ENCODE results near the gene DMRTB1.

Gene DMRTB1

DNA sequence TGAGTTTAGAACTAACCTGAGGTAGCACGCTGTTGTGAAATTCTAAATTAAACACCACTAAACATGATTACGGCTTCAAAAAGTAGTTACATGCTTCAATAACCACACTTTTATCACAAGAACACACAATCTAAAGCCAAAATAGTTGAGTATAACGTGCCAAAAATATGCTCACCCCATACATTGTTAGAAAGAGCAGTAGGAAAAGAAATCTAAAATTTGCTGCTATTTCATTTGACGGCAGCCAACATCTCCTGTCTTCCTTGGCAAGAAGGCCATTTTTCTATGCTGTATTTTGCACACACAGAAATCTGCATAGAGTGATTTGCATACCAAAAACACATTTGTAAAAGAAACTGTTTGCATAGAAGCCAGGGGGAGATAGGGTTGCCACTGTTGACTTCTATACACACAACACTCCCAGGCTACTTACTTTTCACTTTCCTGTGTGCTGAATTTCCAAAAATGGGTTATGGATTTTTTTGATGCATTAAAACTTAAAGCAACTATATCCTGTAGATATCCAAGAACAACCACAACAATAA lies 42.9 kb upstream of the DMRTB1 start:
- no peaks in the 10 kb centered on the region for H3K4me1 ChIP-seq (ENCODE audit: control insufficient read depth in 5 of 5, insufficient read depth in 5 of 5, low read length in 5 of 5)
- no peak overlapping the region for H3K27ac ChIP-seq (ENCODE audit: low read depth, low read length)
- H3K36me3 ChIP-seq (ENCODE audit: control insufficient read depth in 5 of 5, insufficient read depth in 5 of 5, low read length in 5 of 5) = no peaks in the 10 kb centered on the region
- H3K4me3 ChIP-seq (ENCODE audit: low read depth in 1 of 5, low read length in 5 of 5) = no peak overlapping the region
- peaks cover 8 to 25% (median 12%) of the 10 kb centered on the region in 5 donors for H3K27me3 ChIP-seq (ENCODE audit: control insufficient read depth in 5 of 5, insufficient read depth in 4 of 5, low read length in 5 of 5)
- H3K9me3 ChIP-seq (ENCODE audit: control insufficient read depth in 5 of 5, low read length in 5 of 5) = peaks cover 2 to 5% (median 3%) of the 10 kb centered on the region in 5 donors
- no peak overlapping the region for H3K9ac ChIP-seq (ENCODE audit: low read length in 5 of 5)

DNA sequence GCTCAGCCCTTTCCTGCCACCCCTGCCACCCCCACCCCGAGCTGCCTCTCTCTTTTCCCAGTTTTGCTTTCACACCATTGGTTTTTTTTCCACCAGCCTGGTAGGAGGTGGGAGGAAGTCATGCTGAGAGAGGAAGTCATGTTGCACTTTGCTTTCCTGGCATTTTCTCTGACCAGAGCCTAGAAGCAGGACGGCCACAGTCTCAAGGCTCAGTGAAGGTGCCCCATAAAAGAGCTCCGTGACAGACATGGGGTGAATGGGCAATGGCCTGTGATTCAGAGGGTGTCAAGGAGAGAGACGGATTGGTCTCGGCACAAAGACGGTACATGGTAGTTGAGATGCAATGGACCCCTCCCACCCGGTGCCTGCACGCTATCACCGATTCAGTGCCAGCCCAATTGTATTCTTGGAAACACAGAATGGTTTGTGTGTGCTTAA lies 42.1 kb upstream of the DMRTB1 start:
- peaks cover 3 to 5% (median 4%) of the 10 kb centered on the region in 5 donors for H3K9me3 ChIP-seq (ENCODE audit: control insufficient read depth in 5 of 5, low read length in 5 of 5)
- H3K4me3 ChIP-seq (ENCODE audit: low read depth in 1 of 5, low read length in 5 of 5) = no peak overlapping the region
- no peak overlapping the region for H3K9ac ChIP-seq (ENCODE audit: low read length in 5 of 5)
- no peaks in the 10 kb centered on the region for H3K36me3 ChIP-seq (ENCODE audit: control insufficient read depth in 5 of 5, insufficient read depth in 5 of 5, low read length in 5 of 5)
- peaks cover 8 to 25% (median 12%) of the 10 kb centered on the region in 5 donors for H3K27me3 ChIP-seq (ENCODE audit: control insufficient read depth in 5 of 5, insufficient read depth in 4 of 5, low read length in 5 of 5)
- no peaks in the 10 kb centered on the region for H3K4me1 ChIP-seq (ENCODE audit: control insufficient read depth in 5 of 5, insufficient read depth in 5 of 5, low read length in 5 of 5)
- H3K27ac ChIP-seq (ENCODE audit: low read depth, low read length) = no peak overlapping the region

DNA sequence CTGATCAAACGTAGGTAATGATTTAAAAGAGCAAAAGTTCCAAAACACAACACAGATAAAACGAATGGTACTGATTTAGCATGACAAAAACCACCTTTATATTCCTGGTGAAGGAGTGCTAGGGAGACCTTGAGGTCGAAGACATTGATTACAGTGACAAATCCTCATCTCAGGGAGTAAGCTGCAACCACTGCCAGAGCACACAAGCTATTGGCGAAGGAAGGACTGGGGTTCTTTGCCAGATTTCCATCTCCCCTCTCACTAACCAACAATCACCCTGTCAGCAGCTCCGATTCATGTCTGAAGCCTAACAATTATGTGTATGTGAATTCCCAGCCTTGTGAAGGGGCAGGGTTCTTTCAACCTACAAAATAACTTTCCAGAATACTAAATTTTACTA lies 40.2 kb upstream of the DMRTB1 start:
- no peak overlapping the region for H3K27ac ChIP-seq (ENCODE audit: low read depth, low read length)
- no peaks in the 10 kb centered on the region for H3K4me1 ChIP-seq (ENCODE audit: control insufficient read depth in 5 of 5, insufficient read depth in 5 of 5, low read length in 5 of 5)
- no peak overlapping the region for H3K4me3 ChIP-seq (ENCODE audit: low read depth in 1 of 5, low read length in 5 of 5)
- peaks cover 3 to 5% (median 4%) of the 10 kb centered on the region in 5 donors for H3K9me3 ChIP-seq (ENCODE audit: control insufficient read depth in 5 of 5, low read length in 5 of 5)
- no peak overlapping the region for H3K9ac ChIP-seq (ENCODE audit: low read length in 5 of 5)
- no peaks in the 10 kb centered on the region for H3K36me3 ChIP-seq (ENCODE audit: control insufficient read depth in 5 of 5, insufficient read depth in 5 of 5, low read length in 5 of 5)
- H3K27me3 ChIP-seq (ENCODE audit: control insufficient read depth in 5 of 5, insufficient read depth in 4 of 5, low read length in 5 of 5) = peaks cover 8 to 19% (median 12%) of the 10 kb centered on the region in 5 donors

DNA sequence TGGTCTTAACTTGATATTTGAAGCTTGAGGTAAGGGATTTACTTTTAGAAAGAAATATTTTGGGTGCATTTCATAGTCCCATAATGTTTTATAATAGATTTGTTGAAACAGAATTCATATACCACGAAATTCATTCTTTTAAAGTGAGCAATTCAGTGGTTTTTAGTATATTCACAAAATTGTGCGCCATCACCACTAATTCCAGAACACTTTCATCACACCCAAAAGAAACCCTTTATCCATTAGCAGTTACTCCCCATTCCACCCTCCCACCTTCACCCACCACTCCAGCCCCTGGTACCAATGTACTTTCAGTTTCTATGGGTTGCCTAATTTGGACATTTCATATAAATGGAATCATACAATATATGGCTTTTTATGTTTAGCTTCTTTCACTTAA lies 38.9 kb upstream of the DMRTB1 start:
- no peaks in the 10 kb centered on the region for H3K4me1 ChIP-seq (ENCODE audit: control insufficient read depth in 5 of 5, insufficient read depth in 5 of 5, low read length in 5 of 5)
- H3K27ac ChIP-seq (ENCODE audit: low read depth, low read length) = no peak overlapping the region
- H3K27me3 ChIP-seq (ENCODE audit: control insufficient read depth in 5 of 5, insufficient read depth in 4 of 5, low read length in 5 of 5) = peaks cover 8 to 15% (median 12%) of the 10 kb centered on the region in 5 donors
- no peaks in the 10 kb centered on the region for H3K36me3 ChIP-seq (ENCODE audit: control insufficient read depth in 5 of 5, insufficient read depth in 5 of 5, low read length in 5 of 5)
- peaks cover 3 to 5% (median 4%) of the 10 kb centered on the region in 5 donors for H3K9me3 ChIP-seq (ENCODE audit: control insufficient read depth in 5 of 5, low read length in 5 of 5)
- H3K9ac ChIP-seq (ENCODE audit: low read length in 5 of 5) = no peak overlapping the region
- H3K4me3 ChIP-seq (ENCODE audit: low read depth in 1 of 5, low read length in 5 of 5) = no peak overlapping the region

DNA sequence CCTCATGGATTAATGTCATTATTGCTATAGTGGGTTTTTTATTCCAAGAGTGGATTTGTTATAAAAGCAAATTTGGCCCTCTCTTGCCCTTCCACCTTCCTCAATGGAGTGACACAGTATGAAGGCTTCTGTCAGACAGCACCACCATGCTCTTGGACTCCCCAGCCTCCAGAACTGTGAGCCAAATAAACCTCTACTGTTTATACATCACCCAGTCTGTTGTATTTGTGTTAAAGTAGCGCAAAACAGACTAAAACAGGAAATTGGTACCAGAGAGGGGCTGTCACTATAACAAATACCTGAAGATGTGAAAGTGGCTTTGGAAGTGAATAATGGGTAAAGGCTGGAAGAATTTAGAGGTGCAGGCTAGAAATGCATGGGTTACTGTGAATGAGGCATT lies 38.0 kb upstream of the DMRTB1 start:
- Histone ChIP-seq H3K27me3 (ENCODE audit: control insufficient read depth in 5 of 5, insufficient read depth in 4 of 5, low read length in 5 of 5) (peaks cover 8 to 15% (median 12%) of the 10 kb centered on the region in 5 donors), H3K4me1 (ENCODE audit: control insufficient read depth in 5 of 5, insufficient read depth in 5 of 5, low read length in 5 of 5) (no peaks in the 10 kb centered on the region), H3K27ac (ENCODE audit: low read depth, low read length) (no peak overlapping the region), H3K9me3 (ENCODE audit: control insufficient read depth in 5 of 5, low read length in 5 of 5) (peaks cover 3 to 5% (median 4%) of the 10 kb centered on the region in 5 donors), H3K36me3 (ENCODE audit: control insufficient read depth in 5 of 5, insufficient read depth in 5 of 5, low read length in 5 of 5) (no peaks in the 10 kb centered on the region), H3K9ac (ENCODE audit: low read length in 5 of 5) (no peak overlapping the region), H3K4me3 (ENCODE audit: low read depth in 1 of 5, low read length in 5 of 5) (no peak overlapping the region)

DNA sequence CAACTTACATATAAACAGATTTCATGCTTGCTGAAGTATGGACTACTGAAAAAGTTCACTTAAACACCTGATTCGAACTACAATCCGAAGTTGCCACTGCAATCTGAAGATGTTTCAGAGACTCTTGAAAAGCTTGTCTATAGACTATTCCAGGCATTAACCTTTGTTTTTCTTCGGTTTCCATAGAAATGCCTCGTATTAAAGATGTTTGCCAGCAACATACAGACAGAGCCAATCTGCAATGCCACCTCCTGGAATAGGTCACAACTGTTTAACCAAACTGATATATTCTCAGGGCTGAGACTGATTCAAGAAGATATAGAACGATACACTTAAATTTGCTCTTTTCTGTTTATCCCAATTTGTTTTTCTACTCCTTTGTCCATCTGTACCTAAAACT lies 28.9 kb upstream of the DMRTB1 start:
- H3K27me3 ChIP-seq (ENCODE audit: control insufficient read depth in 5 of 5, insufficient read depth in 4 of 5, low read length in 5 of 5) = no peaks in the 10 kb centered on the region

DNA sequence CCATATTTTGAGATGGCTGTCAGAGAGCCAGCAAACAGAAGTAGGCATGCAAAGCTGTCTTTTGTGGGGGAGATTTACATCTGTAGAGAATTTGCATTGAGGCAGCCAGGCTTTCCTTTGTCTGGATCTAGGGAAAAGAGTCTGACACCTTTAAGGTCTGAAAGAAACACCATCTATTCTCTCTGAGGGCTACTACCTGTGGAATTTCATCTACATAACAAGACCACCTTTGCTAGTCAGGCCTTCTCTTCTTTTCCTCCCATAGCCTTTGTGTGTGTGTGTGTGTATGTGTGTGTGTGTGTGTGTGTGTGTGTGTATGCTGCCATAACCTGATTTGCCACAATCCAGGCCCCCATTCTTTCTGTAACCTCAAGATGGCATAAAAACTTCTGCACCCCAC lies 28.4 kb upstream of the DMRTB1 start:
- Histone ChIP-seq H3K27me3 (ENCODE audit: control insufficient read depth in 5 of 5, insufficient read depth in 4 of 5, low read length in 5 of 5) (no peaks in the 10 kb centered on the region), H3K4me3 (ENCODE audit: low read depth in 1 of 5, low read length in 5 of 5) (no peak overlapping the region), H3K9ac (ENCODE audit: low read length in 5 of 5) (no peak overlapping the region), H3K4me1 (ENCODE audit: control insufficient read depth in 5 of 5, insufficient read depth in 5 of 5, low read length in 5 of 5) (no peaks in the 10 kb centered on the region), H3K9me3 (ENCODE audit: control insufficient read depth in 5 of 5, low read length in 5 of 5) (no peaks in the 10 kb centered on the region), H3K27ac (ENCODE audit: low read depth, low read length) (no peak overlapping the region), H3K36me3 (ENCODE audit: control insufficient read depth in 5 of 5, insufficient read depth in 5 of 5, low read length in 5 of 5) (no peaks in the 10 kb centered on the region)

More for the DNA sequence above, 28.9 kb upstream of the DMRTB1 start:
- Histone ChIP-seq H3K9ac (ENCODE audit: low read length in 5 of 5) (no peak overlapping the region), H3K27ac (ENCODE audit: low read depth, low read length) (no peak overlapping the region), H3K9me3 (ENCODE audit: control insufficient read depth in 5 of 5, low read length in 5 of 5) (no peaks in the 10 kb centered on the region), H3K4me1 (ENCODE audit: control insufficient read depth in 5 of 5, insufficient read depth in 5 of 5, low read length in 5 of 5) (no peaks in the 10 kb centered on the region), H3K36me3 (ENCODE audit: control insufficient read depth in 5 of 5, insufficient read depth in 5 of 5, low read length in 5 of 5) (no peaks in the 10 kb centered on the region), H3K4me3 (ENCODE audit: low read depth in 1 of 5, low read length in 5 of 5) (no peak overlapping the region)

DNA sequence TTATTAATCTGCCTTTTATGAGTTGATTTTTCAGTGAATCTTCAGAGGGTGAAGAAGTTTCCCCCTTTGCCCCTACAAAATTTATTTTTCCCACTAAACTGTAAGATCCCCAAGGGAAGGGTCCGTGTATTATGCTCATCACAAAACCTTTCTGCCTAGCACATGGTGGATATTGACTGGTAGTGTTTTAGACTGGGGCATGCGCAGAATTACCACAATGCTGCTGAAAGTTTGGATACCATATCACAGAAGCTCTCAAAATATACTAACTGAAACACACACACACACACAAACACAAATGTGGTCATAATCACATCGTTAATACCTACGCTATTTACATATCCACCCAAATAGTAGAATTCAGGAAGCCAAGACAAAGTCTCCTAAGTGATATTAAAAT lies 28.0 kb upstream of the DMRTB1 start:
- Histone ChIP-seq H3K27ac (ENCODE audit: low read depth, low read length) (no peak overlapping the region), H3K4me3 (ENCODE audit: low read depth in 1 of 5, low read length in 5 of 5) (no peak overlapping the region), H3K9me3 (ENCODE audit: control insufficient read depth in 5 of 5, low read length in 5 of 5) (no peaks in the 10 kb centered on the region), H3K27me3 (ENCODE audit: control insufficient read depth in 5 of 5, insufficient read depth in 4 of 5, low read length in 5 of 5) (no peaks in the 10 kb centered on the region), H3K4me1 (ENCODE audit: control insufficient read depth in 5 of 5, insufficient read depth in 5 of 5, low read length in 5 of 5) (no peaks in the 10 kb centered on the region), H3K9ac (ENCODE audit: low read length in 5 of 5) (no peak overlapping the region), H3K36me3 (ENCODE audit: control insufficient read depth in 5 of 5, insufficient read depth in 5 of 5, low read length in 5 of 5) (no peaks in the 10 kb centered on the region)

DNA sequence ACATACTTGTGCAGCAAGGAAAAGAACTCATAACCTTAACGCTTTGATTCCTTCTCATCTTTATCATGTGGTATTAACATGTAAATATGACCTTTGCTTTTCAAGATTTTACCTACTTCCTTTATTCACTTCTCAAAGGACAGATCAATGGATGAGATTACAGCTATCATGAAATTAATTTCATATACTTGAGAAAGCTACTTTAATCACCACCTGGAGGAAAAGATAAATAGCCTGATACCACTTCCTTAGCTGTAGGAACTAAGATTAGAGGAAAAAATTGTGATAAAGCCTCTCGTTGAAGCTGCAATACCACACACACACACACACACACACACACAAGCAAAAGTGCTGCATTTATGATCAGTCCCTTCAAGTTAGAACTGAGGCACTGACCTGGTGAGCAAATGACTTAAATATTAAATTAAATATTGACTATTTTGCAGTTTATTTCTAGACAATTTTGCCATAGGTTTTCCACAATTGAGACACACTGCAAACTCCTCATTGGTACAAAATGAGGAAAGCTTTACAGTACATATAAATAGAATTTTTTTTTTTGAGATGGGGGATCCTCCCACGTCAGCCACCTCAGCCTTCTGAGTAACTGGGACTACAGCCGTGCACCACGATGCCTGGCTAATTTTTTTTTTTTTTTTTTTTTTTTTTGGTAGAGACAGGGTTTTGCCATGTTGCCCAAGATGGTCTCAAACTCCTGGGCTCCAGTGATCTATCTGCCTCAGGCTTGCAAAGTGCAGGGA lies 27.2 kb upstream of the DMRTB1 start:
- Histone ChIP-seq H3K36me3 (ENCODE audit: control insufficient read depth in 5 of 5, insufficient read depth in 5 of 5, low read length in 5 of 5) (no peaks in the 10 kb centered on the region), H3K4me3 (ENCODE audit: low read depth in 1 of 5, low read length in 5 of 5) (no peak overlapping the region), H3K9me3 (ENCODE audit: control insufficient read depth in 5 of 5, low read length in 5 of 5) (no peaks in the 10 kb centered on the region), H3K27ac (ENCODE audit: low read depth, low read length) (no peak overlapping the region), H3K4me1 (ENCODE audit: control insufficient read depth in 5 of 5, insufficient read depth in 5 of 5, low read length in 5 of 5) (no peaks in the 10 kb centered on the region), H3K9ac (ENCODE audit: low read length in 5 of 5) (no peak overlapping the region), H3K27me3 (ENCODE audit: control insufficient read depth in 5 of 5, insufficient read depth in 4 of 5, low read length in 5 of 5) (no peaks in the 10 kb centered on the region)

DNA sequence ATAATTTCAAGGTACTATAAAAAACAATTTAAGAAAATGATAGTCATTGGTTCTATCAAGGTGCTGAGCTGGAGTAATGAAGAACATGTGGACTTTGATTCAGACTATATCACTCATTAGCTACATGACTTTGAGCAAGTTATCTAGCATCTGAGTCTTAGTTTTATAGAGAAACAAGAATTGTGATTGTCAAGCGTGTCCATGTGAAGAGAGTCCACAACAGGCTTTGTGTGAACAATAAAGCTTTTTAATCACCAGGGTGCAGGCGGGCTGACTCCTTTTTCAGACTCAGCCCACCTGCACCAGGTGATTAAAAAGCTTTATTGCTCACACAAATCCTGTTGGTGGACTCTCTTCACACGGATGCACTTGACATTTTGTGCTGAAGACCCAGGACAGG lies 26.6 kb upstream of the DMRTB1 start:
- no peak overlapping the region for H3K4me3 ChIP-seq (ENCODE audit: low read depth in 1 of 5, low read length in 5 of 5)
- H3K27me3 ChIP-seq (ENCODE audit: control insufficient read depth in 5 of 5, insufficient read depth in 4 of 5, low read length in 5 of 5) = no peaks in the 10 kb centered on the region
- H3K9me3 ChIP-seq (ENCODE audit: control insufficient read depth in 5 of 5, low read length in 5 of 5) = no peaks in the 10 kb centered on the region
- no peaks in the 10 kb centered on the region for H3K4me1 ChIP-seq (ENCODE audit: control insufficient read depth in 5 of 5, insufficient read depth in 5 of 5, low read length in 5 of 5)
- H3K27ac ChIP-seq (ENCODE audit: low read depth, low read length) = no peak overlapping the region
- H3K36me3 ChIP-seq (ENCODE audit: control insufficient read depth in 5 of 5, insufficient read depth in 5 of 5, low read length in 5 of 5) = no peaks in the 10 kb centered on the region
- H3K9ac ChIP-seq (ENCODE audit: low read length in 5 of 5) = no peak overlapping the region
